ENCODE data around the gene ZNF280B.

Gene ZNF280B, protein sequence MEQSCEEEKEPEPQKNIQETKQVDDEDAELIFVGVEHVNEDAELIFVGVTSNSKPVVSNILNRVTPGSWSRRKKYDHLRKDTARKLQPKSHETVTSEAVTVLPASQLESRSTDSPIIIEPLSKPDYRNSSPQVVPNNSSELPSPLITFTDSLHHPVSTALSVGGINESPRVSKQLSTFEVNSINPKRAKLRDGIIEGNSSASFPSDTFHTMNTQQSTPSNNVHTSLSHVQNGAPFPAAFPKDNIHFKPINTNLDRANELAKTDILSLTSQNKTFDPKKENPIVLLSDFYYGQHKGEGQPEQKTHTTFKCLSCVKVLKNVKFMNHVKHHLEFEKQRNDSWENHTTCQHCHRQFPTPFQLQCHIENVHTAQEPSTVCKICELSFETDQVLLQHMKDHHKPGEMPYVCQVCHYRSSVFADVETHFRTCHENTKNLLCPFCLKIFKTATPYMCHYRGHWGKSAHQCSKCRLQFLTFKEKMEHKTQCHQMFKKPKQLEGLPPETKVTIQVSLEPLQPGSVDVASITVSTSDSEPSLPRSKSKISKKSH
- 2.2 to 4.4 reads per million in 2 donors for total RNA-seq

DNA sequence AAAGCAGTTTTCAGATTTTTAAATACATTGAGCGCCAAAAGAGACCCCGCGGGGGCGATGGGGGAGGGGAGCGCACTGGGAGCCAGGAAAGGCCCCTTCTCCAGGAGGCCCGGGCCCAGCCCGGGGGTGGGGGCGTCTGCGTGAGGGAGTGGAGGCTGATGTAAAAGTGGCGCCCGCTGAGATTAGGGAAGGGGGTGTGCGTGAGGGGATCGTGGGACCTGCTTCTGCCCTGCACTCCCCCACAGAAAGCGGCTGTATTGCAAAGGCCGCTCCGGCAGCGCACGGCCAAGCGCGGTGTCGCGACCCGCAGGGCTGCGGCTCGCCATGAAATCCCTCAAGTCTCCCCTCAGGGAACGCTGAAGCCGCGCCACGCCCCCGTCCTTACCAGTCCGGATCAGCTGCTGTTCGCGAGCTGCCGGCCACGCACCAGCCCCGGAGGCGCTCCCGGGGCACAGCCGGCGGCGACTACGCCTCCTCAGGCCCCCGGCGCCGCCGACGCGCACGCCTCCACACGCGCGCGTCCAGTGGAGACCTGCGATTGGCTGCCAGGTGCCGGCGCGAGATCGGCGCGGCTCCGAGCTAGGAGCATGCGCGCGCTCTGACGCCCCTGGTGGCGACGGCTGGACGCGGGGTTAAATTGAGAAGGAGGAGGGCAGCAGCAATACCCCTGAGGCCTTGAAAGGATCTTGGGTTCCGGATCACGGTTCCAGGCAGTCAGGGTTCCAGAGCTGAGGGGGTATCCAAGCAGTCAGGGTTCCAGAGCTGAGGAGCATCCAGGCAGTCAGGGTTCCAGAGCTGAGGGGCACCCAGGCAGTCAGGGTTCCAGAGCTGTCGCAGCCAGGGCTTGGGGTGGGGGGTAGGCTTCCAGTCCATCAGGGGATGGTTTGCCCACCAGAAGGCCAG, at the start of gene ZNF280B:
ZNF280B (minus strand) TSS at position 469 of the 903 bp plus-strand sequence. CDS start 19,344 bp downstream, outside the sequence.
- peak; percentile 68 for DNase-seq

DNA sequence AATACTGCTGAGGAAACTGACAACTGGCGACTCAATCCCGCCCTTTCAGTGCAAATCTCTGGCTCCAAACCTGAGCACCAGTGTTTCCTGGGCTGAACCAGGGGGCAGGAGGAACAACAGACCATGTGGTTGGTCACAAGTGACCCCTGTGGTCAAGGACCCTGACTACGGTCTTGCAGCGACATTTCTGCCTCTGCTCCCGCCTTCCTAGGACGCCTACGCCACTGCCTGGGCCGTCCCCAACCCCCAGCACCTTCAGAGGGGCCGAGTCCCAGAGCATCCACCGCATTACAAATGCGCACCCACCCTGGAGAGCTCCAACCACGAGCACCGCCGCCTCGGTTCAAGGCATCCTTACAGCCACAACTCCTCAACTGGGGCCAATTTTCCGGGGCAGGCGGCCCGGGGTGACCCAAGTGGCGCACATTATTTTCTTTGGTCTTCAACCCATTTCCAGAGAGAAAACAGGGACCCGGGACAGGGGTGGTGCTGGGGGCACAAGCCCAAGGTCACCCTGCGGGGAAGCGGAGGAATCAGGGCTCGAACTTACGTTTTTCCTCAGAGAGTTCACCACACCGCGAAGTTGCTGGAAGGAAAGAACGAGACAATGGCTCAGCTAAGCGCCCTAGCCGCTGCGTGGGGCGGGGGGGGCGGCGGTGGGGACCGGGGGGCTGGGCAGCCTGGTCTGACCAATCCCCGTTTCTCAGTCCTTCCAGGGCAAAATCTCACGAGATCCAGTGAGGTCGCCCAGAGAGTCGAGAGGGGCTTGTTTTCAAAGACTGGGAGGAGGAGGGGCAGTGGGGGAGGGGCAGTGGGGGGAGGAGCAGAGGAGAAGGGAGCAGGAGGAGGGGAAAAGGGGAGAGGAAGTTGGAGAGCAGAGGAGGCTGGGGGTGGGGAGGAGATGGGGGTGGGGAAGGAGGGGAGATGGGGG, 48.7 kb upstream of the ZNF280B start:
- no peak for DNase-seq

DNA sequence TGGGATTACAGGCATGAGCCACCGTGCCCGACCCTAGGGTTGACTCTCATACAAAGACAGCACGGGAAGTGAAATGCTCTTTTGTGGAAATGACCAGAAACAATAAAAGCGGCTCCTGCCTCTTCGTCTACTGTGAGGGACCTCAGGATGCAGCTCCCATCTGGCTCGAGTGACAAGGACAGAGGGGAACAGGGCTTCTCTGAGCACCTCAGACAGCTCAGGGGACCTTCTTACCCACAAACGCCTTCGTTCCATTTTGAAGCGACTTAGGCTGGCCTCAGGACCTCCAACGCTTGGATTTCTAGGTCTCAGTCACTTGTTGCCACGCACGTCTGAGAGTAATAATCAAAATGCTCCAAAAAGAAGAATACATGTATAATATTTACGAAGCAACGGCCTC, 48.0 kb upstream of the ZNF280B start:
- no peak for DNase-seq

DNA sequence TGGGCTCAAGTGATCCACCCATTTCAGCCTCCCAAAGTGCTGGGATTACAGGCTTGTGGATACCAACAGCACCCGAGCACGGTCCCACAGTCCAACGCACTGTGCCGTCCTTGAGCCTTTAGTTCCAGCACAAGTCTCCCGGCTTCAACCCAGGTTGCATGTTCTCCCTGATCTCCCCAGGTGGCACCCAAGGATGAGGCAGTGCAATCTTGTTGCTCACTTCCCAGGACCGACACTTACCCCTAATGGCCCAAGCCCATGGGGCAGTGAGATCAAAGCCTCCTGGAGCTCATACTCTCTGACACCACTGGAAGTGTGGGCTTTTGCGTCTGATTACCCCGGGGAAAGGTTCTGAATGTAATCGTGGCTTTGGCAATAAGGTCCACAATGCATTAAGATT, 47.1 kb upstream of the ZNF280B start:
- DNase-seq = no peak

DNA sequence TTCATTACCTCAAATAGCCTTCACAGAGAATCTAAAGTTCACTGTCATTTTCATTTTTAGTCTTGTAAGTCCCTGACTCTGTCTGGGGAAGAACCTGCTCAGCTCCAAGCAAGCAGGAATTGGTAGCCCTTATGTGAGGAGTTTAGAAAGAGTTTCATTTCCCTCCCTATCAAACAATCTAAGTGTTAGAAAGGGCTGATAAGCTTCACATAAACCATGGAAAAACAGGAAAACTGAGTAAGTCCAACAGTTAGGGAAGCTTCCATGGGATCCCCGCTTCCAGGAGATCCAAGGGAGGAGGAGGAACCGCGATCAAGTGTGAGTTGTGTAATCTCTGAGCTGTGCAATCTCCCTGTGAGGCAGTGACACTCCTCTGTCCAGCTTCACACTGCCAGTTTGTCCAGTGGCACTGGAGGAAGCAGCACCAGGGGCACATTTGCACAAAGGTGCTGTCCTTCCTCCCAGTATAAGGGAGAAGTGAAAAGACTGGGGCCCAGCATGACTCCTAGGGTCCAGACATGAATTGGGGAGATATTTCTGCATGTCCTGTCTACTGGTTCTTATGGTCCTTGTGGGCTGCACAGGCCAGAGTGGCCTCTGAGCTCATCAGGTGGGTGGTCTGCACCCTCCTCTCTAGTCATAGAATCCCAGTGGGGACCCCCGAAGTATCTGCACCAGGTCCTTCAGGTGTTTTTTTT, 46.2 kb upstream of the ZNF280B start:
- DNase-seq = no peak

DNA sequence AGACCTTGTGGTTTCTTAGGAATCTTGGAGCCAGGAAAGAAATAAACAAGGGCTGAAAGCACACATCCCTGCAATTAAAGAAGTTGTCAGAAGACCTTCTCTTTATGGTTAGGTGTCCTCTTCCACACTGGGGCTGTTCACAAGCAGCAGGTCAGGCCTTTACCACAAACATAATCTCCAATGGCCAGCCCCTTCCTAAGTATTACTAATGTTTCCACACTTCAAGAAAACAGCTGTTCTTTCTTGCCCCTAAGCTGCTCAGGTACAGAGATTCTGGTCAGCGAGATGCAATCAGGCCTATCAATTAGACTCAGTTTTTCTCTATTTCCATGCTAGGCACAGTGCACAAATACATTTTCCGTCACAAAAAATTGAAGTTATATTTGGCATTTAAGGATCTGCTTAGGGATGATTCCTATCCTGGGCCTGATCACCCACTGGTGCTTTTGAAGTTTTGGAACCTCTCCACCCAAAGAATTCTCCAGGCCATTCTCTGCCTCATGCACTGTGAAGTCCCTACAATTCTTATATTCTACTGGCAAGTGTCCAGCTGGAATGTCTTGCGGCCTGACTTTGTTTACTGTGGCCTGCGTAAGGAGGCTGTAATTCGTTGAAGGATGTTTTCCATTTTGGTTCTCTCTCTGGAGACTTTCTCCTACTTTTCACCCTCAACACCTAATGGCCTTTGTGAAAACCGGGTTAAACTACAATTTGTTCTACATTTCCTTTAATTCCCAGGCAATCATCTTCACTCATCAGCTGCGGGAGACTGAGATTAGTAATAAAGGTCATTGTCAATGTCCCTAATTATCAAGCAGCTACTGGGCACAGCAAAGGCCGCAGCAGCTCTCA, 45.4 kb upstream of the ZNF280B start:
- no peak for DNase-seq

DNA sequence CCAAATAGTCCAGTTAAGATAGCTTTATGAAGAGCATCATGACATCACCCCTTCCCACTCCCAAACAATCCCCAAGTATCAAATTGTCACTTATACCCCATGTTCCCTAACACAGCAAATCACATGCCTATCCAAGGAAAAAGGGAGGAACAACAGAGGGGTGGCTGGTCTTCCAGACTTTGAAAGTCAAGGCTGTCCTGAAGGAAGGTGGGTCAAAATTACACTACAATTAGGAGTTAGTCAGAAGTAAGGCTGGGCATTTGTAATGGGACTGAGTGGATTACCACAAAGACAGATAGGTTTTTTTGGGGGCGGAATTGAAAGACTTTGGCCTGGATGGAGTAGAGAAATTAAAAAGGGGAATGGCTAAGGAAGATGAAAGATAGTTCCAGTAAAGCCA, 44.6 kb upstream of the ZNF280B start:
- no peak for DNase-seq

DNA sequence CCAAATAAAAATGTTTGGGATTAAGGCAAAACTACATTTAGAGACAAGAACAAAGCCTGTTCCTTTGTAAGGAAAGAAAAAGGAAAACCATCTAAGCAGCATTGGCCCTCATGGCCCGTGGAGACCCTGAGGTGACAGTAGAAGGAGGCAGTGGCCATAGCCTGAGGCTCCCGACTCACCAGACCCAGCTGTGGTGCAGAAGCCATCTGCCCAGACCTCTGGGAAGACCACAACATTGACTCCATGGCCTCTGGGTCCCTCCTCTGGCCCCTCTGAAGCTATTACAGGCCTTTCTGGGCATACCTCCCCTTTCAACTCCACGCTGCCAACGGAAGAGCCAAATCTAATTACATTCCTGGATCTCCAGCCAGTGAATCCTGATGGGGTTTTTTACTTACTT, 44.1 kb upstream of the ZNF280B start:
- DNase-seq = no peak

DNA sequence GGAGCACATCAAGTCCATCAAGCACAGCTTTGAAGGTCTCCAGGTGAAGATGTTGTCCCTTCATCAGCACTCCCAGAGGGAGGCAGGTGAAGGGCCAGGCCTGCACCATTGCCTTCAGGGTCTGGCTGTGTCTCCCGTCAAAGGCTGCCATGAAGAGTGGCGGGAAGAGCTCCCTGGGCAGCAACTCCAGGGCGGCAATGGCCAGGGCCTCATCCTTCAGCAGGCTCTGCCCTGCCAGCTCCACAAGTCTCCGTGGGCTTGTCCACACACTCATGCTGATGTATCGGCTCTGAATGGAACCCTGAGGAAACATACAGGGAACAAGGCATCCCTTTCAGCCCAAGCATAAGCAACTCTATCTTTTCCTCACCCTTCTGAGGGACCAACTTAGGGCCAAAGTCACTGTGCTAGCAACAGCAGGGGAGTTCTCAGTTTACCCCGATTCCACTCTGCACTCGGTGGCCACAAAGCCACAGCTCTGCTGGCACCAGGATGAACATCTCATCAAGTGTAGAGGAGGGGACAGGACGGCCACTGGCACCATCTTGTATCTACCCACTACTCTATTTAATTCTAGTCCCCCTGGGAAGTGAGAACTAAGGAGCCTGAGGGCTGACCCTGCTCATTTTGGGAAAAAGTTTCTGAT, 42.4 kb upstream of the ZNF280B start:
- no peak for DNase-seq

DNA sequence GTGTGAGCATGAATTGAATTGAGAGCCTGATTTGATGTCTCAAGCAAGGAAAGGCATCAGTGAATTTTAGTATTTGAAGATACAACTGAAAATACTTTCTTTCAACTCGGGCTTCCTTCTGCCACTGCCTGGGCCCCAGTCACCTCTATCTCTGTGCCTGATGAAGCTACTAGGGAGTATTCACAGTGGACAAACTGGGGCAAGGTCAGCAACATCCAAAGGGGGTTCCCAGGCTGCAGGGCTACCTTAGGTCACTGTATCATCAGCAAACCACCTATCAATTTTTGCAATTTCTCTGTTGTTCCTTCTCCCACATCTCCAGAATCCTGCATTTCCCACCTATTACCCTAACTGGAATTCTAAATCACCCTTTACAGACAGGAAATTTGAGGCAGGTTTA, 40.4 kb upstream of the ZNF280B start:
- no peak for DNase-seq

DNA sequence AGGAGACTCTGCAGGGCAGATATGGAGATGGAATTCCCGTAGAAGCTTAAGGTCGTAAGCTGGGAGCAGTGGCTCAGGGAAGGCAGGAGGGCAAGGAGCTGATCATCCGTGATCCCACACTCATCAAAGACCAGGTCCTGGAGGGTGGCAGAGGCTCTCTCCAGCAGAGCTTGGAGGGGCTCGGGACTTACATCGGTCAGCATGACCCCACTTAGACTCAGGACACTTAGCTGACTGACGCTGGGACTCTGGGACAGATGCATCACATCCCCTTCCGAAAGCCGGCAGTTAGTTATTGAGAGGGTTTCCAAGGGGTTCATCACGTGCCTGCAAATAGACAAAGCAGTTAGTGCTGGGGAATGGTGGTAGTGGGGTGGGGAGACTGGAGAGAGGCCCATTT, 39.8 kb upstream of the ZNF280B start:
- no peak for DNase-seq

DNA sequence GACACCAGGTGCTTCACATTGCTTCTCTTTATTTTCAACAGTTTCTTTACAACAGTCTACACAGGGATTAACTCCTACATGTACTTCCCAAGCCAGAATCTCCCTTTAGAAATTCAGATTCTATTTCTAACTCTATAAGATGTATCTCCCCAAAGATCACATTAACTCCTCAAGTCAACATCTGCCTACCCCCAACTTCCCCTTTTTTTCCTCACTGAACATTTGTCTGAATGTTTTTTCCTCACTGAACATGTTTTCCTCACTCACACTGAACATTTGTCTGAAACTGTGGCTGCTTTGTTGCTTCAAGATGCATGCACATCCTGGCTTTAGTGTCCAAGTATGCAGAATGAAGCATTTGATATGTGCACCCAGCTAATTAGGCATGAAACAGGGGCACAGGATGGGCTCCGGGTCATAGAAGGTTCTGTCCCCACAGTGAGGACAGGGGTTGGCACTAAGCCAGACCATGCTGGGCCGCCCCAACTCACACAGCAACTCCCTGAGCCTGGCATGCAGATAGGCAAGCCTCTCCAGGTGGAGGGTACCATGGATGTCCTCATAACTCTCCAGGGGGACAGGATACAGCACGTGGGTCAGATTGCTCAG, 39.3 kb upstream of the ZNF280B start:
- no peak for DNase-seq

DNA sequence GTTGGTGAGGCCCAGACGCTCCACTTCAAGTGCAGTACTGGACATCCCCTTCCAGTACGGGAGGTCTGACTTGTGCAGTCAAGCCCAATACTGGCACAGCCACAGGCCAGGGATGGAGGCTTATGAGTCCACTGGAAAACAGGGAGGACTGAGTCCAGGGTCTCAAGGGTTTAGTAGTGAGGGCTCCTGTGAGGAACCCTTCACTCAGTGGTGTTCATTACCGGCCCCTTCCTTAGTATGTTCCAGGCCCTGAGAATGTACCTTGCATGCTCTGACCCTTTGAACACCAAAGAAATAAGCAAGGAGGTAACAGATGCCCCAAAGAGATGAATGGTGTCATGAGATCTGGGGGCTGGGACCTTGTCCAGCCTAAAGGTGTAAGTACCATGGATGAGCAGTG, 38.7 kb upstream of the ZNF280B start:
- no peak for DNase-seq

DNA sequence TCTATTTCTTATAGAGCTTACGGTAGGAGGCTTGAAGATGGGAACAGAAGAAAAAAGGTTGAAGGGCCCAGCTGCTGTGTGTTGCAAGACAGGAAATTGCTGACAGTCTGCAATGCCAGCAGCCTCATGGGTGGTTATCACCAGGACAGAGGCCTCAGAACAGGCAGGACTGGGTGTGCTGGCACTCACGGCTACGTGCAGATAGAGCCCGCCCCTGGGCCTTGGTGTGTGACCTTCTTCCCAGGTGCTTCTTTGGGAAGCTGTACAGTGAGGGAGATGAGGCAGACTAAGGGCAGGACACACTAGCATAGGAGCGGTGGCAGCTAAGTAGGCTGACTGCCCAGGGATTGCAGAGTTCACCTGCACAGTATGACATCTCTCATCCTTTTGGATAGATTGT, 37.9 kb upstream of the ZNF280B start:
- DNase-seq = no peak

DNA sequence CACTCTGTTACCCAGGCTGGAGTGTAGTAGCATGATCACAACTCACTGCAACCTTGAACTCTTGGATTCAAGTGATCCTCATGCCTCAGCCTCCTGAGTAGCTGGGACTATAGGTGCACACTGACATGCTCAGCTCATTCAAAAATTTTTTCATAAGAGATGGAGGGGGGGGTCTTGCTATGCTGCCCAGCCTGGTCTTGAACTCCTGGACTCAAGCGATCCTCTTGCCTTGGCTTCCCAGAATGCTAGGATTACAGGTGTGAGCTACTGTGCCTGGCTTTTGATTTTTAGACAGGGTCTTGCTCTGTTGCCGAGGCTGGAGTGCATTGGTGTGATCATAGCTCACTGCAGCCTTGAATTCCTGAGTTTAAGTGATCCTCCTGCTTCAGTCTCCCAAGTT, 36.5 kb upstream of the ZNF280B start:
- no peak for DNase-seq

DNA sequence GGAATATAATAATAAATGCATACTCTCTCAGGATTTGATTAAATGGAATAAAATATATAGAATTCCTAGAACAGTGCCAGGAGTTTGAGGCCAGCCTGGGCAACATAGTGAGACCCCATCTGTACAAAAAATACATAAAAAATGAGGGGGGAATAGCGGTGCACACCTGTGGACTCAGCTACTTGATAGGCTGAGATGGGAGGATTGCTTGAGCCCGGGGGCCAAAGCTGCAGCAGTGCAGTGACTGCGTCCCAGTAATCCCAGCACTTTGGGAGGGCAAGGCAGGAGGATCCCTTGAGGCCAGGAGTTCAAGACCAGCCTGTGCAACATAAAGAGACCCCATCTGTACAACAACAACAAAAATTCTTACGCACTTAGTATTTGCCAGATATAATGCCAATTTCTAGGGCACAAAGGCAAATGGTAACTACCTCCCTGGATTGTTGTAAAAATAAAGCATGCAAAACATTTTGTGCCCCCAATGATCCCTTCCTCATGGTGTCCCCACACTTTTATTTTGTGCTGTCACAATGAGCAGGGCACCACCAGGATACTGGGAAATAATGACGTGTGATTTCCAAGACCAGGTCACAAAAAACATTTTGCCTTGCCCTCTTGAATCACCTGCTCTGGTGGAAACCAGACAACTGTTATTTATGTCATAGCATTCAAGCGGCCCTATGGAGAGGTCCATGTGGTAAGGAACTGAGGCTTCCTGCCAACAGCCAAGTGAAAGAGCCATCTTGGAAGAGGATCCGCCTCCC, 29.9 kb upstream of the ZNF280B start:
- DNase-seq = no peak

DNA sequence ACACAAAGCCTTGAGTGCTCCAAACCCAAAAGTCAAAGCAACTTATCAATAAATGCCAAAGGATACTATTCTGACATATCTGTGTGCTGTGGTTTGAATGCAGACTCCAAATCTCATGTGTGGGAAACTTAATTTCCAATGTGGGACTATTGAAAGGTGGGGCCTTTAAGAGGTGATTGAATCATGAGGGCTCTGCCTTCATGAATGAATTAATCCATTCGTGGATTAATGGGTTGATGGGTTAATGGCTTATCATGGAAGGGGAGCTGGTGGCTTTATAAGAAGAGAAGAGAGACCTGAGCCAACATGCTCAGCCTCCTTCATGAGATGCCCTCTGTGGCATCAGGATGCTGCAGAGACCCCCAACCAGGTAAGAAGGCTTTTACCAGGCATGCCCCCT, 28.4 kb upstream of the ZNF280B start:
- DNase-seq = no peak

DNA sequence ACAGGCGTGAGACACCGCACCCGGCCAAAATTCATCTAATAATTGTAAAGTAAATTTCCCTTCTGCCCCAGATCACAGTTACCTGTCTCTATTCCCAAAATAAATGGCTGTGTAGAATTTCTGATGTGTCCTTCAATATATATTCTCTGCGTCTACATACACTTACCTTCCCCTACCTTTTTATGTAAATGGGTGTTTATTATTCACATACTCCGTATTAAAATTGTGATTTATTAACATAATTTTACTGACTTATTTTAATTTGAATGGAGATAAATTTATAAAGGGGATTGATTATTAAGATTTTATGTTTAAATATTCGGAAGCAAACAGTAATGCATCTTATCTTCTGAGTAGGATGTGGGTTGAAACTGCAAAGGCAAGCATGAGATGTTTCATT, 28.0 kb upstream of the ZNF280B start:
- no peak for DNase-seq

DNA sequence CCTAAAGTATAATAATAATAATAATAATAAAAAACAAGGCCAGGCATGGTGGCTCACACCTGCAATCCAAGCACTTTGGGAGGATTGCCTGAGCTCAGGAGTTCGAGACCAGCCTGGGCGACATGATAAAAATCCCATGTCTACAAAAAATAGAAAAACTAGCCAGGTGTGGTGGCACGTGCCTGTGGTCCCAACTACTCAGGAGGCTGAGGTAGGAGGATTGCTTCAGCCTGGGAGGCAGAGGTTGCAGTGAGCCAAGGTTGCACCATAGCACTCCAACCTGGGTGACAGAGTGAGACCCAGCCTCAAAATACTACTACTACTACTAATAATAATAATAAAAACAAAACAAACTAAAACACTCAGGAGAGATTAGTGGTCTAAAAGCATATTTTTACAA, 27.1 kb upstream of the ZNF280B start:
- no peak for DNase-seq

All from T-helper 9 cell (primary cell).